Activated CD4-positive, alpha-beta T cell treated with anti-CD3 and anti-CD28 coated beads, Interleukin-2, amount 50 U/mL, for 24 hours (primary cell): Measurements from ENCODE around the gene ARHGEF9.
"Not testable (repeated sequence)": the region's sequence is repeated elsewhere in the genome, so short reads cannot be mapped to it uniquely, and the experiment has no call there.

Experiments used
- DNase-seq, 2 donors: peaks; one replicate each; pipeline ENCODE4 v3.0.0-alpha.2; 2020; ENCODE audit warnings: low read depth in 1 of 2, low spot score in 1 of 2

Gene ARHGEF9

GRCh38 chrX:63664083-63664482 lies 120.9 kb downstream of the ARHGEF9 start:
- no peak for DNase-seq

GRCh38 chrX:63661676-63662075 lies 123.3 kb downstream of the ARHGEF9 start:
- DNase-seq, result no peak

- DNase-seq, result no peak
Measured at GRCh38 chrX:63658920-63659319, 126.1 kb downstream of the ARHGEF9 start.

GRCh38 chrX:63657821-63658220 lies 127.2 kb downstream of the ARHGEF9 start:
- DNase-seq, result no peak

- DNase-seq, result no peak
Measured at GRCh38 chrX:63656871-63657580, 128.0 kb downstream of the ARHGEF9 start.

GRCh38 chrX:63652086-63652765 lies 132.8 kb downstream of the ARHGEF9 start:
- DNase-seq, result no peak

- not testable (repeated sequence) for DNase-seq
Measured at GRCh38 chrX:63645748-63646147, 139.3 kb downstream of the ARHGEF9 start.

- DNase-seq, result no peak
Measured at GRCh38 chrX:63635750-63636149, 149.3 kb downstream of the ARHGEF9 start.

GRCh38 chrX:63613531-63614028 lies 171.4 kb downstream of the ARHGEF9 start:
- no peak for DNase-seq

- no peak for DNase-seq
Measured at GRCh38 chrX:63585936-63586335, 199.1 kb downstream of the ARHGEF9 start.
